Hematopoietic multipotent progenitor cell (in vitro differentiated cells): ENCODE measurements around the gene DAPK3. TPM values are rescaled to one million over a fixed set of nuclear protein-coding genes. Genes with fewer than 3 reads are reported as not detected.
"Not testable (repeated sequence)": the region's sequence is repeated elsewhere in the genome, so short reads cannot be mapped to it uniquely, and the experiment has no call there.

Experiments used
- DNase-seq, 3 donors: peaks; one replicate each; pipeline ENCODE4 v3.0.0-alpha.2; 2011 to 2015; ENCODE audit warnings: low read depth in 2 of 3, low spot score in 2 of 3
- total RNA-seq: library from RNA; depleted of rRNA; stranded (reverse); fragments of >200 nt; gene quantifications from one replicate; pipeline ENCODE4 v1.2.3, GENCODE V29; 2012

DAPK3 gene
- total RNA-seq, 1 donor: 61.7 TPM

DNA sequence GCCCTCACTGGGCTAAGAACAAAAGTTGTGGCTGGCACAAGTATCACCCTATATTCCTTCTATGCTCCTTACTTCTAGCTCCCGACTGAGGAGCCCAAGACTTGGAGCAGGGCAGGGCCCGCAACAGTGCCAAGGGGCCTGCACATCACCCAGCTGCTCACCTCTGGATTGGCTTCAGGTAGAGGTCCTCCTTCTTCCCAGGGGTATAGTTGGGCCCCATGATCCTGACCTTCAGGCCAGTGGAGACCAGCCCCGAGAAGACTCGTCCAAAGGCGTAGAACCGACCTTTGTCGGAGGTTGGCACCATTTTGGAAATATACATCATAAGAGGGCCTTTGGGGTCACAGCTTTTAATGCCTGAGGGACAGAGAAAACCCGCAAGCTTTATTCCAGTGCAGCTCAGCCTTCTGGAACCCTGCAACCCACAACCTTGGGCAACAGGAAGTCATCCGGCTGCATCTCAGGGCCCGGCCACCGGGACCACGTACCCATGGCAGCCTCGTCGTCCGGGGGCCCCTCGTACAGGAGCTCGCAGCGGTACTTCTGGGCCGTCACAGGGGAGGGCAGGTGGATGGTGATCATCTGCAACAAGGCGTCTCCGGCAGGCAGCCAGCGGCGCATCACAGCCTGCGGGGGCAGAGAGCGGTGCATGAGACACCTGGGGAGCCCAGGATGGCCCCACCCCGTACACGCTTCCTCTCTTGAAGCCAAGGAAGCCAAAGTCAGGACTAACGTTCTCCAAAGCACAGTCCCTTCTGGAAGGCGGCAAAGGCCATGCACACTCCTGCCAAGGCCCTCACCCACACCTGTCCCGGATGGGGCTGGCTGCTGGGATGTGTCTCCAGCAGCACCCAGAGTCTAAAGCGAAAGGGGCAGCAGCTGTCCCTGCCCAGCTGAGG lies 9.7 kb upstream of the DAPK3 start:
- DNase-seq: no peak

GRCh38 chr19:3979674-3980352 lies 8.9 kb upstream of the DAPK3 start:
- no peak for DNase-seq

DNA sequence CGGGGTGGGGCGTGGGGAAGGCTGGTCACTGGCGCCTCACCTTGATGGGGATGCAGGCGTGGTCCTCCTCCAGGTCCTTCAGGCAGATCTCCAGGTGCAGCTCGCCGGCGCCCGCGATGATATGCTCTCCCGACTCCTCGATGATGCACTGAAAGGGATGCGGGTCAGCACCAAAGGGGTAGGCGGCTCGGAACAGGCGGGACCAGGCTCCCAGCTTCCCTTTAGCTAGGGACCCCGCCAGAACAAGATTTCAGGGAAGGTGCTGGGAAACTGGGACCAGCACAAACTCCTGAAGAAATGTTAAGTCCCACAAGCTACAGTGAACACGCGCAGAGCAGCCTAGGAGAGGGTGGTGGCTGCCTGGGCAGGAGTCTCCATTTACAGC lies 8.4 kb upstream of the DAPK3 start:
- DNase-seq: no peak

GRCh38 chr19:3978145-3978544 lies 7.2 kb upstream of the DAPK3 start:
- DNase-seq: no peak

- DNase-seq: peak in 1 of 3 donors; percentile 15
Observed at GRCh38 chr19:3977242-3978143, 6.6 kb upstream of the DAPK3 start.

DNA sequence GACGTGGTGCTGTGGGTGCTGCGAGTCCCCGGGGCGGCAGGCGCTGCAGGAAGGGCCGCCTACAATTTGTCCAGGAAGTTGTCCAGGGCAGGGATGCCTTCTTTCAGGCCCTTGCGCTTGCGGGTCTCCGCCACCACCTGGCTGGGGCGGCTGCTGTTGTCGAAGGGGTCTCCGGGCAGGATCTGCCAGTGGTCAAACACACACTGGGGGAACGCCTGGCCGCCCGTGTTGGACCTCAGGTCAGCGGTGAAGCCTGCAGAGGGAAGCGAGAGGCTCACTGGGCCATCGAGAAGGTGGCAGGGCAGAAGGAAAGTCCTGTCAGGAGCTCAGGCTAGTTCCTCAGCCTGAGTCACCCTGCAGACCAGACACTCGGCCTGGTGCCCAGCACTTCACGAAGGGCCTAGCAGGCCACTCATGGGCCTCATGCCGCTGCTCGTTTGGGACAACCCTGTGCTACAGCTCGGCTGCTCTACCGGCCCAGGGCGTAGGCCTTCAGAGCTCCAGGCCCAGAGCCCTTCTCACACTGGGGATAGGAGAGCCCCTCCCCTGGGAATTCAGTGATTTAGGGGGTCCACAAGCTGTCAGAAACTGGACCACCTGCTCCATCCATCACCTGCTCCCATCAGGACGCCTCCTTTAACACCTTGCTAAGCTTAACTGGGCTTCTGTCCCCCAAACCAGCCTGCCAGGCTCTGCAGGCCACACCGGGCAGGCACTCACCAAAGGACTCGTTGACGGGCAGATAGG lies 5.8 kb upstream of the DAPK3 start:
- no peak for DNase-seq

DNA sequence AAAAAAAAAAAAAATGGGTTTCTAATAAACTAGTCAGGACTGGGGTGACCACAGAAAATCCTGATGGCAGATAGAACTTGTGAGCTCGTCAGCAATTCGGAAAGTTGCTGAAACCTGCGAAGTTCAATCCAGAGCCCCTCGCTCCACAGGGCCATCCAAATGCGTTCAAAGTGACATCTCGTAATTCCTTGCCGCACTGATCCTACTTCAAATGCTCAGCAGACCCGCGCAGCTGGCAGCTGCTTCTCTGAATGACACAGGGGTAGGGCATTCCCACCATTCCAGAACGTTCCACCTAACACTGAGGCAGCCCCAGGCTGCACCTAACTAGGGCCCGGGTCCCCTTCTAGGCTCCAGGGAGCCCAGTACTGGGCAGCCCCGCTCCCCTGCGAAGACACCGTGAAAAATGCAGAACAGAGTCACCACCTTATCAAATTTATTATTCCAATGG lies 4.8 kb upstream of the DAPK3 start:
- DNase-seq: no peak

GRCh38 chr19:3975144-3975543 lies 4.2 kb upstream of the DAPK3 start:
- no peak for DNase-seq

DNA sequence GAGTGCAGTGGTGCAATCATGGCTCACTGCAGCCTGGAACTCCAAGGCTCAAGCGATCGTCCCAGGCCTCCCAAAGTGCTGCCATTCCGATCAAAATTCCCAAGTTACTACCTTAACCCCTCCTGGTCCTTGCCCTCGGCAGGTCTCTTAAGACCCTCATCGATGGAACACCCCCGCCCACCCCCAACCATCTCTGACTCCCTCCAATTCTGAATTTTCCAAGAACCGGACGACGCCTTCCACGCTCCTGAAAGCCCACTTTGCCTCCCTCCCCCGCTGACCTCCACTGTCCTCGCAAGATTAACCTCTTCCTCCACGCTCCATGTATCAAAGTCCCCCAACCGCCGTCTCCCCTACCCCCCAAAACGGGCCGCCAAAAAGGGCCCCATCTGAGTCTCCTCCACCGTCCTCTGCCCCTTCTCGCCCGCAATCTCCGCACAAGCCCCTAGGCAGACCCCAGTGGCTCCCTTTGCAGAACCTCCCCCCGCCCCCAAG lies 539 bp downstream of the DAPK3 start:
- no peak for DNase-seq

- DNase-seq: no peak
Observed at GRCh38 chr19:3969435-3970312, 1.2 kb downstream of the DAPK3 start.

- no peak for DNase-seq
Observed at GRCh38 chr19:3968556-3969434, 2.1 kb downstream of the DAPK3 start.

- DNase-seq: not testable (repeated sequence)
Observed at GRCh38 chr19:3967983-3968382, 2.9 kb downstream of the DAPK3 start.

- DNase-seq: no peak
Observed at GRCh38 chr19:3966051-3967017, 4.6 kb downstream of the DAPK3 start.

GRCh38 chr19:3964256-3965194 lies 6.4 kb downstream of the DAPK3 start:
- no peak for DNase-seq

DNA sequence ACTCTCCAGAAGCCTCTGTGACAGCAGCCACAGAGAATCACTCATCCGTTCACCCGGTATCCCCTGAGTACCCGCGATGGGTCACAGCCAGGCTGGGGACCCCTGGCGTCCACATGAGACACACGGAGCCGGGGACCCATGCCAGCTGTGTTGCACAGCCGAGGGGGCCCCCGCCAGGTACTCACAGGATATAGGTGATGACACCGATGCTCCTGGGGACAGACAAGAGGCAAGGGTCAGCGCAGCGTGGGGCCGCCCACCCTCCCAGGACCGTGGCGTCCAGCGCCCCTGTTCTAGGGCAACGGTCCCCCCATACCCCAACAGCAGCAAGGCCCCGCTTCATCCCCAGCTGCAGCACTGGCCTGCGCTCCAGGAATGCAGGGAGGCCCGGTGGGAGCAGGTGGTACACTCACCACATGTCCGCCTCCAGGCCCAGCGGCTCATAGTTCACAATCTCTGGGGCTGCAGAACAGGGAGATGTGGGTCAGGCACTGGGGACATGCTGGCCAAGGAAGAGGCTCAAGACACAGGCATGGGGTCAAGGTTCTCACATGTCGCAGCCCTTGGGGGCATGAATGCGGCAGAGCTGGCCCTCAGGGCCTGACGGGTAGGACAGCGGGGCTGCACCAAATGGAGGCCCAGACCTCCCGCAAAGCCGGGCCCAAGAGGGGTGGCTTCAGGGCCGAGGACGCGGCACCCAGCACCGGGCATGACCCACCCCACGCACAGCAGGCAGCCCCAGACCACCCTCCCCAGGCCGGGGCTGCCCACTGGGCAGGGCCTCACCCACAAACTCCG lies 7.2 kb downstream of the DAPK3 start:
- DNase-seq: no peak
